Neutrophil (primary cell): ENCODE measurements around the gene PKHD1.

Experiments used
- H3K27ac ChIP-seq: fragments of 200-600 bp; sonication (generic); 2 replicates; pipeline ENCODE4 v1.5.1; 2016; ENCODE audit warnings: mild to moderate bottlenecking, moderate library complexity
- H3K27me3 ChIP-seq: fragments of 200-600 bp; sonication (generic); 2 replicates; pipeline ENCODE4 v1.6.0; 2016; ENCODE audit warnings: mild to moderate bottlenecking
- H3K36me3 ChIP-seq: fragments of 200-600 bp; sonication (generic); 2 replicates; pipeline ENCODE4 v1.5.1; 2017
- H3K4me1 ChIP-seq, 2 experiments: fragments of 200-600 bp in 1 of 2; sonication (generic) in 1 of 2; 1 replicate in 1 of 2; 2 replicates in 1 of 2; pipeline versions ENCODE4 v1.5.1 to v1.6.1; 2013 to 2016; ENCODE audit warnings: low read depth in 1 of 2, low read length in 1 of 2, mild to moderate bottlenecking in 1 of 2, moderate library complexity in 1 of 2; ENCODE audit not compliant: control insufficient read depth in 1 of 2, insufficient read depth in 1 of 2
- H3K4me3 ChIP-seq, 2 experiments: fragments of 200-600 bp in 1 of 2; sonication (generic) in 1 of 2; 1 replicate in 1 of 2; 2 replicates in 1 of 2; pipeline ENCODE4 v1.5.1; 2013 to 2016; ENCODE audit warnings: low read depth in 1 of 2, low read length in 1 of 2, mild to moderate bottlenecking in 1 of 2, moderate library complexity in 1 of 2
- H3K9me3 ChIP-seq: fragments of 200-600 bp; sonication (generic); 2 replicates; pipeline ENCODE4 v1.5.1; 2016
- TF ChIP-seq, protein P1 (sequence below): fragments of 200-600 bp; sonication (generic); IDR thresholded peaks from 2 replicates; pipeline ENCODE4 v1.5.1; 2016; ENCODE audit warnings: antibody characterized with exemption

The PKHD1 gene

DNA sequence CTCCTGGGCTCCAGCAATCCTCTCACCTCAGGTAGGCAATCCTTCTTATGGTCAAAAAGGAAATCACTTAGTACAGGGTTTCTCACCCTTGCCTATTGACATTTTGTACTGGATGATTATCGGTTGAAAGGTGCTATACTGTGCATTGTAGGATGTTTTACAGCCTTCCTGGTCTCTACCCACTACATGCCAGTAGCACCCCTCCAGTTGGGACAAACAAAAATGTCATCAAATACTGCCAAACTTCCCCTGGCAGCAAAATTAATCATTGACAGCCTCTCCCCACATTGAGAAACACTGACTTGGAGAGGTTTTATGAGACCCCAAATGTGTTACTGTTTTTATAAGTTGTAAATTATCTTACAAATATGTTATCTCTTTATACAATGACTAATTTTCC is 368.1 kb downstream of the PKHD1 start:
- TF ChIP-seq, protein P1, sequence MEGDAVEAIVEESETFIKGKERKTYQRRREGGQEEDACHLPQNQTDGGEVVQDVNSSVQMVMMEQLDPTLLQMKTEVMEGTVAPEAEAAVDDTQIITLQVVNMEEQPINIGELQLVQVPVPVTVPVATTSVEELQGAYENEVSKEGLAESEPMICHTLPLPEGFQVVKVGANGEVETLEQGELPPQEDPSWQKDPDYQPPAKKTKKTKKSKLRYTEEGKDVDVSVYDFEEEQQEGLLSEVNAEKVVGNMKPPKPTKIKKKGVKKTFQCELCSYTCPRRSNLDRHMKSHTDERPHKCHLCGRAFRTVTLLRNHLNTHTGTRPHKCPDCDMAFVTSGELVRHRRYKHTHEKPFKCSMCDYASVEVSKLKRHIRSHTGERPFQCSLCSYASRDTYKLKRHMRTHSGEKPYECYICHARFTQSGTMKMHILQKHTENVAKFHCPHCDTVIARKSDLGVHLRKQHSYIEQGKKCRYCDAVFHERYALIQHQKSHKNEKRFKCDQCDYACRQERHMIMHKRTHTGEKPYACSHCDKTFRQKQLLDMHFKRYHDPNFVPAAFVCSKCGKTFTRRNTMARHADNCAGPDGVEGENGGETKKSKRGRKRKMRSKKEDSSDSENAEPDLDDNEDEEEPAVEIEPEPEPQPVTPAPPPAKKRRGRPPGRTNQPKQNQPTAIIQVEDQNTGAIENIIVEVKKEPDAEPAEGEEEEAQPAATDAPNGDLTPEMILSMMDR = no peak
- no peaks in the 10 kb centered on the region for H3K27me3 ChIP-seq
- H3K27ac ChIP-seq = no peak overlapping the region
- no peaks in the 10 kb centered on the region for H3K9me3 ChIP-seq
- H3K36me3 ChIP-seq = no peaks in the 10 kb centered on the region
- H3K4me3 ChIP-seq = no peak overlapping the region
- H3K4me1 ChIP-seq = no peaks in the 10 kb centered on the region

DNA sequence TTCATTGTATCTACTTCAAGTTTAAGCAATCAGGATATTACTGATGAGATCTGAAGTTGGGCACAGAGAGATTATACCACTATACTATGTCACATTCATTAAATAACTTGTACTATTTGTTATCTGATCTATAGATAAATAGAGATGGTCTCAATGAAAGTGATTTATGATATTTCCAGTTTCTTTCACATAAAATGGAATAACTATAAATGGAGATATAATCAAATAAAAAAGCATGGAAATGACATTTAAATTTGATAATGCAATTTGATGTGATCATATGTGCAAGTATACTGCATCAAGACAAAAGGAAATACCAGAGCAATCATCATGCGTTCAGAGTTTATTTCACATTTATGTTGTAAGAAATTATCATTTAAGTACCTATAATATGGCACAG is 368.9 kb downstream of the PKHD1 start:
- no peak overlapping the region for H3K27ac ChIP-seq
- H3K9me3 ChIP-seq = no peaks in the 10 kb centered on the region
- no peak overlapping the region for H3K4me3 ChIP-seq
- no peaks in the 10 kb centered on the region for H3K27me3 ChIP-seq
- H3K4me1 ChIP-seq = no peaks in the 10 kb centered on the region
- H3K36me3 ChIP-seq = no peaks in the 10 kb centered on the region
- TF ChIP-seq, protein P1 = no peak

DNA sequence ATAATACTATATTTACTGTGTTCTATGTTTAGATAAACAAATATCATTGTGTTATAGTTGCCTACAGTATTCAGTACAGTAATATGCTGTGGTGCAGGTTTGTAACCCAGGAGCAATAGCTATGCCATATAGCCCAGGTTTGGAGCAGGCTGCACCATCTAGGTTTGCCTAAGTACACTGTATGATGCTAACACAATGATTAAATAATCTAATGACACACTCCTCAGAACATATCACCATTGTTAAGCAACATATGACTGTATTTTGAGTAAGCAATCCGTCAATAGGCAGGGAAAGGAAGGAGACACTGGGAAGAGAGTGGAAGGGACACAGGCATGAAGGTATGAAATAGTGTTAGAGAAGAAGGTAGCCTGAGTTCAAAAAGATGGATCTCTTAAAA is 369.9 kb downstream of the PKHD1 start:
- TF ChIP-seq, protein P1 = no peak

DNA sequence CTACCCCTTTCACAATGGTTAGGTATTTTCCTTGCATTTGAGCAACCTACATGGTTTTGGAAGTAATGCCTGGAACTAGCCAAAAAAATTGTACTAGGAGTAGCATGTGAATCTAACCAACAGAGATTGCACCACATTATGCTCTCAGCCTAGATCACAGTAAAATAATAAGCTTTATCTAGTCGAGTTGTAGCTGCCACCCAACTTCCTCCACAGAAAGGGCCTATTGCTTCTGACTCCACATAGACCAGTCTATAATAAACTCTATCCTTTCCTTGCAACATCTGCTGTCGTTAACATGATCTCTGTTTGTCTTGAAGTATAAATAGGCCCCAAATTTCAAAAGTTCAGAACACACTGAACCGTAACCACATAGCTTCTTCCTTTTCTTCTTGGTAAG is 375.5 kb downstream of the PKHD1 start:
- Histone ChIP-seq H3K27me3 (no peaks in the 10 kb centered on the region), H3K36me3 (no peaks in the 10 kb centered on the region), H3K4me3 (no peak overlapping the region), H3K4me1 (no peaks in the 10 kb centered on the region), H3K9me3 (no peaks in the 10 kb centered on the region), H3K27ac (no peak overlapping the region)
- TF ChIP-seq, protein P1 = no peak

More for the DNA sequence above, 369.9 kb downstream of the PKHD1 start:
- no peak overlapping the region for H3K27ac ChIP-seq
- H3K9me3 ChIP-seq = no peaks in the 10 kb centered on the region
- no peak overlapping the region for H3K4me3 ChIP-seq
- H3K4me1 ChIP-seq = no peaks in the 10 kb centered on the region
- H3K27me3 ChIP-seq = no peaks in the 10 kb centered on the region
- no peaks in the 10 kb centered on the region for H3K36me3 ChIP-seq

DNA sequence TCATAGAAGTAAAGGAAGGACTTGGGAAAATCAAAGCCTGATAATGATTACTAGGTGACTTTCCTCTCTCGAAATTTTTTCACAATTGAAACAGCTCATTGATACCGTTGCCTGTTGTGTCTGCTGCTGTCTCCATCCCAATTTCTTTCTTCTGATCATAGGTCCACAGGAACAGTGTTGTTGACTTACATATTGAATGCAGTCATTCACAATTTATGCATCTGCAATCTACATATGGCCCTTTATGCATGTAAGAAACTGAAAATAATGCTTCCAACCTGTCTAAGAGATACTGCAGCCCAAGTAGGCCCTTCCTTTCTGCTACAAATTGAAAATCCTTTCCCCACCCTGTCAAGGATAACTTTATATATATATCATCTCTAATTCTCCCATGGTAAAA is 381.3 kb downstream of the PKHD1 start:
- Histone ChIP-seq H3K27ac (no peak overlapping the region), H3K4me3 (no peak overlapping the region), H3K4me1 (no peaks in the 10 kb centered on the region), H3K9me3 (no peaks in the 10 kb centered on the region), H3K36me3 (no peaks in the 10 kb centered on the region), H3K27me3 (no peaks in the 10 kb centered on the region)
- TF ChIP-seq, protein P1 = no peak

DNA sequence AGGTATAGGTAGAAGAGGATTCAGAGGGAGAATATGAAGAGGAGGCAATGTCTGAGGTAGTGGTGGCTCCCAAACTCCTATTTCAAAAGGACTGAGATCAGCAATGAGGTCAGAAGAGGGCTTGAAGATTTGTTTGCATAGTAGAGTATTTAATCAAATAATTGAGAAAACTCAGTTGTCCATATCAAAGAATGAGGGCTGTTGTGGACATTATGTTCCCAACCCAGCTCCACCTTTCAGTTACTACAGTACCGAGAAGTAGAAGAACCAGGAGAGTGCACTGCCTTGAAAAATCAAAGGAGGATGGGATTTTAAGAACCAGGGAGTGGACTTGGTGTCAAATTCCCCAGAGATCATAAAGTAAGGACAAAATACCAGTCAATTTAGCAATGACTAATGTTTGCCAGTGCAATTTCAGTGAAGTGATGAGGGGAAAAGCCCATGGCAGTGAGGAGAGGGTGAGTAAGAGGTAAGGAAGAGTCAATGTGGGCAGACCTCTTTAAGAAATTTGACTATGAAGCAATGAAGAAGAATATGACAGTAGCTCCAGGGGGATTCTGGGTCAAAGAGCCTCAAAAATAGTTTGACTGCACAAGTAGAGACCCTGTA is 382.4 kb downstream of the PKHD1 start:
- Histone ChIP-seq H3K36me3 (no peaks in the 10 kb centered on the region), H3K27ac (no peak overlapping the region), H3K4me3 (no peak overlapping the region), H3K9me3 (no peaks in the 10 kb centered on the region), H3K27me3 (no peaks in the 10 kb centered on the region), H3K4me1 (no peaks in the 10 kb centered on the region)
- TF ChIP-seq, protein P1 = no peak
